HepG2 (cell line): ENCODE results near the gene ARHGEF9. TPM values are rescaled to one million over a fixed set of nuclear protein-coding genes. Genes with fewer than 3 reads are reported as not detected.

Source experiments
- ATAC-seq: fragments of 200-7000 bp; cut with Tn5 transposase; 3 replicates; pipeline ENCODE4 v1.9.1; 2020; ENCODE audit warnings: mild to moderate bottlenecking, moderate library complexity
- BruUV-seq: library from RNA; stranded (reverse); fragments of 400-500 nt; replicated peaks from 2 replicates; lab custom pipeline; 2021; lab: Mats Ljungman, UMichigan
- CTCF ChIA-PET: fragments of 300-600 bp; formaldehyde crosslinking; extraction: SDS; loops from one replicate; lab custom pipeline; 2021; ENCODE audit warnings: low total read pairs, inconsistent platforms, low intra/inter-chr PET ratio; lab: Yijun Ruan, JAX
- POLR2A ChIA-PET: fragments of 350-600 bp; sonication (Branson Sonifier 250); formaldehyde crosslinking; loops from one replicate; lab custom pipeline; 2020; ENCODE audit warnings: antibody characterized with exemption, inconsistent platforms; lab: Yijun Ruan, JAX
- DNase-seq: peaks from one replicate; pipeline ENCODE4 v3.0.0-alpha.2; 2015; ENCODE audit warnings: low spot score
- FAIRE-seq: peaks from 3 replicates; lab custom pipeline; 2011; peaks lifted over from hg19 to GRCh38; lab: Jason Lieb, UNC
- H2AFZ ChIP-seq: one replicate; pipeline ENCODE4 v1.6.1; 2011; ENCODE audit warnings: low read length, inconsistent platforms
- H3K27ac ChIP-seq: fragments of 300-600 bp; 3 replicates; pipeline ENCODE4 v1.8.0; 2011; ENCODE audit warnings: mixed run types, mild to moderate bottlenecking, mixed read lengths, low read length, inconsistent platforms; ENCODE audit not compliant: insufficient read depth; ENCODE audit errors: extremely low read length
- H3K27me3 ChIP-seq, 2 experiments: fragments of 200-600 bp in 1 of 2; 2 replicates in 1 of 2; 3 replicates in 1 of 2; pipeline versions ENCODE4 v1.6.0 to v1.8.0; 2011; ENCODE audit warnings: low read length in 2 of 2, mild to moderate bottlenecking in 2 of 2, moderate library complexity in 2 of 2, inconsistent platforms in 1 of 2; ENCODE audit not compliant: insufficient read depth in 2 of 2, control insufficient read depth in 1 of 2
- H3K36me3 ChIP-seq, 2 experiments: fragments of 200-600 bp in 1 of 2; replicated peaks in 1 of 2; 2 replicates in 1 of 2; 3 replicates in 1 of 2; pipeline versions ENCODE4 v1.5.1 to v1.8.0; 2011; ENCODE audit warnings: low read length in 2 of 2, inconsistent platforms in 1 of 2; ENCODE audit not compliant: insufficient read depth in 2 of 2, control insufficient read depth in 1 of 2
- H3K4me1 ChIP-seq: 2 replicates; pipeline ENCODE4 v1.5.1; 2012; ENCODE audit warnings: low read length, inconsistent platforms; ENCODE audit not compliant: insufficient read depth
- H3K4me2 ChIP-seq: 2 replicates; pipeline ENCODE4 v1.6.0; 2011; ENCODE audit warnings: low read depth, low read length, inconsistent platforms
- H3K4me3 ChIP-seq, 3 experiments: fragments of 200-600 bp in 1 of 3; sonication (generic), shearing (Covaris generic) in 1 of 3; replicated peaks in 1 of 3; 2 replicates each; pipeline ENCODE4 v1.5.1; 2011 to 2016; ENCODE audit warnings: low read length in 3 of 3, inconsistent platforms in 2 of 3, low read depth in 2 of 3, mild to moderate bottlenecking in 2 of 3, control low read depth in 1 of 3, mixed read lengths in 1 of 3; ENCODE audit not compliant: insufficient read depth in 1 of 3
- H3K79me2 ChIP-seq: one replicate; pipeline ENCODE4 v1.6.1; 2011; ENCODE audit warnings: low read length, inconsistent platforms; ENCODE audit not compliant: insufficient read depth
- H3K9ac ChIP-seq: 2 replicates; pipeline ENCODE4 v1.6.0; 2011; ENCODE audit warnings: mild to moderate bottlenecking, low read depth, low read length, inconsistent platforms; ENCODE audit not compliant: insufficient read depth
- H3K9me3 ChIP-seq: 2 replicates; pipeline ENCODE4 v1.5.1; 2012; ENCODE audit warnings: mild to moderate bottlenecking, low read length
- H4K20me1 ChIP-seq: 2 replicates; pipeline ENCODE4 v1.6.0; 2011; ENCODE audit warnings: inconsistent platforms, mild to moderate bottlenecking, low read length, moderate library complexity; ENCODE audit not compliant: insufficient read depth
- AGO2 ChIP-seq: fragments of 200-400 bp; formaldehyde crosslinking; optimal IDR thresholded peaks from 2 replicates; pipeline ENCODE3; 2017; ENCODE audit warnings: mild to moderate bottlenecking, low read depth, low read length, moderate library complexity
- DR1 ChIP-seq: sonication (generic); formaldehyde crosslinking; IDR thresholded peaks from 2 replicates; pipeline ENCODE4 v1.8.0; 2021; ENCODE audit warnings: mild to moderate bottlenecking, missing genetic modification reagents, inconsistent platforms
- ERF ChIP-seq: IDR thresholded peaks from 2 replicates; pipeline ENCODE4 v1.6.1; 2018; ENCODE audit warnings: missing biosample characterization, missing genetic modification reagents
- JARID2 ChIP-seq: sonication (generic); formaldehyde crosslinking; IDR thresholded peaks from 2 replicates; pipeline ENCODE4 v1.8.1; 2023; ENCODE audit warnings: missing genetic modification reagents, inconsistent platforms; ENCODE audit not compliant: insufficient replicate concordance
- MBD4 ChIP-seq: IDR thresholded peaks from 2 replicates; pipeline ENCODE4 v1.6.1; 2012; ENCODE audit warnings: low read length, inconsistent platforms, borderline replicate concordance
- NFATC3 ChIP-seq: sonication (generic); formaldehyde crosslinking; IDR thresholded peaks from 2 replicates; pipeline ENCODE4 v1.5.1; 2020; ENCODE audit warnings: mild to moderate bottlenecking, missing genetic modification reagents
- SIN3A ChIP-seq: IDR thresholded peaks from 2 replicates; pipeline ENCODE4 v1.6.1; 2011; ENCODE audit warnings: low read depth, mild to moderate bottlenecking, control low read depth, low read length, borderline replicate concordance
- SNAI1 ChIP-seq: sonication (generic); formaldehyde crosslinking; IDR thresholded peaks from 2 replicates; pipeline ENCODE4 v1.5.0; 2020; ENCODE audit warnings: mild to moderate bottlenecking, missing genetic modification reagents, borderline replicate concordance
- SNRNP70 ChIP-seq: fragments of 200-400 bp; formaldehyde crosslinking; IDR thresholded peaks from 2 replicates; pipeline ENCODE4 v1.6.1; 2017; ENCODE audit warnings: mild to moderate bottlenecking, low read depth, low read length, moderate library complexity
- SP5 ChIP-seq: IDR thresholded peaks from 2 replicates; pipeline ENCODE4 v1.6.1; 2016; ENCODE audit warnings: low read depth, borderline replicate concordance
- ZFP36 ChIP-seq: fragments of 150-350 bp; IDR thresholded peaks from 2 replicates; pipeline ENCODE4 v1.6.1; 2018; ENCODE audit warnings: borderline replicate concordance, low read length, low read depth; ENCODE audit not compliant: partially characterized antibody
- ZNF441 ChIP-seq: sonication (generic); formaldehyde crosslinking; IDR thresholded peaks from 2 replicates; pipeline ENCODE4 v1.7.0; 2021; ENCODE audit warnings: missing genetic modification reagents, borderline replicate concordance
- ZNF570 ChIP-seq: sonication (generic); formaldehyde crosslinking; IDR thresholded peaks from 2 replicates; pipeline ENCODE4 v1.4.0; 2020; ENCODE audit warnings: mild to moderate bottlenecking, missing genetic modification reagents, borderline replicate concordance
- WGBS: methylation state at CpG from one replicate; pipeline ENCODE4 v1.1.6; 2017; ENCODE audit warnings: low lambda C conversion rate; 5-methylcytosine and 5-hydroxymethylcytosine counted together
- in situ Hi-C: cut with HindIII; loops from 2 replicates; pipeline ENCODE4 v1.10.0; 2017; ENCODE audit warnings: low pct_unique_long_range_greater_than_20kb; ENCODE audit not compliant: extremely low pct_ligation_motif_present
- intact Hi-C: fragments of 100-400 bp; cut with micrococcal nuclease; formaldehyde crosslinking; loops from one replicate; pipeline ENCODE4 v1.10.0; 2022; ENCODE audit not compliant: unreplicated experiment
- polyA plus RNA-seq, 8 experiments: library from polyadenylated mRNA; depleted of rRNA in 3 of 8; stranded (reverse) in 7 of 8; unstranded in 1 of 8; fragments of >200 nt; fragmentation: Illumina TruSeq in 4 of 8; extraction: Trizol in 4 of 8; gene quantifications; 2 replicates each; pipeline versions ENCODE4 v1.2.1 to v1.2.3, GENCODE V29; 2011 to 2016; ENCODE audit warnings: low read depth in 4 of 8, missing spikeins in 1 of 8, mixed read lengths in 1 of 8; ENCODE audit not compliant: insufficient read depth in 1 of 8
- total RNA-seq, 5 experiments: library from RNA; depleted of rRNA; stranded (reverse); fragments of >200 nt; fragmentation: Illumina TruSeq; extraction: Trizol; gene quantifications; 2 replicates each; pipeline ENCODE4 v1.2.3, GENCODE V29; 2016; ENCODE audit warnings: low read depth in 1 of 5
- TF ChIP-seq, protein P1 (sequence below): sonication (generic); formaldehyde crosslinking; IDR thresholded peaks from 2 replicates; pipeline ENCODE4 v1.5.0; 2020; ENCODE audit warnings: missing genetic modification reagents
- TF ChIP-seq, protein P2 (sequence below): sonication (generic); formaldehyde crosslinking; IDR thresholded peaks from 2 replicates; pipeline ENCODE4 v1.4.0; 2020; ENCODE audit warnings: low read depth, missing genetic modification reagents

Gene ARHGEF9
- total and polyA plus RNA-seq, 2 of the 13 experiments (the other 11 are each of a cell fraction or from before 2014, with no cell fraction given): 0.91 to 1.8 TPM

DNA sequence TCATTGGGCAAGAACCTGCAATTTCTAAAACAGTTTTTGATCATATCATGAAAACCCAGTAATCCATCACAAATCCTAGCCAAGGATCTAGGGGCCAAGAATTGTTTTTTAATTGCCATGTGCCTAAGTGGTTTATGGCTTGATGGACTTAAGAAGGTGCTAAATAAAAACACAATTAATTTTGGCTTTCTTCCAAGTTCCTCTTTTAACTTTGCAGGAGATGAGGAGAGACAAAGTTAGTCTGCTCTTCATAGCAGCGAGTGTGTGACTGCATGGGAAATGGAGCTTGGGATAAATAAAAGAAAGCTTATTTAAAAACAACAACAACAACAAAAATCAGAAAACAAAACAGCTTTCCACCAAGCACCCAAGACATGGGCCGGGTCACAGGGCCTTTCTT is 41.4 kb downstream of the ARHGEF9 start:
- H3K4me2 ChIP-seq: no peak overlapping the region
- POLR2A ChIA-PET: no interaction called here
- H2AFZ ChIP-seq: no peak overlapping the region
- no TSS peak for BruUV-seq
- ATAC-seq (no peak), DNase-seq (no peak), FAIRE-seq (no peak)
- no peak overlapping the region for H3K9ac ChIP-seq
- no peak for TF ChIP-seq ERF (CRISPR knock-in tag)
- no peak for TF ChIP-seq SP5 (CRISPR knock-in tag)
- TF ChIP-seq ZFP36: no peak
- TF ChIP-seq SIN3A: no peak
- TF ChIP-seq, protein P1, sequence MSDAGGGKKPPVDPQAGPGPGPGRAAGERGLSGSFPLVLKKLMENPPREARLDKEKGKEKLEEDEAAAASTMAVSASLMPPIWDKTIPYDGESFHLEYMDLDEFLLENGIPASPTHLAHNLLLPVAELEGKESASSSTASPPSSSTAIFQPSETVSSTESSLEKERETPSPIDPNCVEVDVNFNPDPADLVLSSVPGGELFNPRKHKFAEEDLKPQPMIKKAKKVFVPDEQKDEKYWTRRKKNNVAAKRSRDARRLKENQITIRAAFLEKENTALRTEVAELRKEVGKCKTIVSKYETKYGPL: no peak
- TF ChIP-seq AGO2: no peak
- no peaks in the 10 kb centered on the region for H4K20me1 ChIP-seq
- in situ Hi-C loops (no loop called here), intact Hi-C loops (no loop called here)
- no peaks in the 10 kb centered on the region for H3K36me3 ChIP-seq
- no peak overlapping the region for H3K4me3 ChIP-seq
- H3K27me3 ChIP-seq: no peaks in the 10 kb centered on the region
- no peaks in the 10 kb centered on the region for H3K79me2 ChIP-seq
- no peak overlapping the region for H3K27ac ChIP-seq
- H3K9me3 ChIP-seq: no peaks in the 10 kb centered on the region
- CTCF ChIA-PET: no interaction called here
- 23% methylated on average over 2 of the region's 2 CpGs for WGBS
- H3K4me1 ChIP-seq: no peaks in the 10 kb centered on the region

DNA sequence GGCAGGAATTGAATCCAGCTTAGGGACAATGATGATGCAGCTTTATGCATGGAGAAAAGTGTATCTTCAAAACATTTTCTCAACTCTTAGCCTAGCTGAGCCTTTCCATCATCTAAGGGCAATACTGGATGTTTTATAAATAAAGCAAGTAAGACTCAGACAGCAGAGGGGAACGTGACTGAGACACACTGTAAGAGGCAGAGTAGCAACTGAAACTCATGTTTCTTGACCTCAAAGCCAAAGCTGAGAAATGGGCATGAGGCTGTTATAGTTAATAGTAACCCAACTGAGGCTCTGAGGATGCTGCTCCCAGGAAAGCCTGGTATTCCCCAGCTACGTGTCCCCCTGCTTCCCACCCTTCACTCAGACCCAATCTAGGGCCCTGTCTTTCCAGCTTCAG is 44.6 kb downstream of the ARHGEF9 start:
- no TSS peak for BruUV-seq
- in situ Hi-C loops: no loop called here
- TF ChIP-seq NFATC3 (CRISPR knock-in tag): no peak
- TF ChIP-seq ZNF570 (CRISPR knock-in tag): no peak
- TF ChIP-seq DR1 (CRISPR knock-in tag): no peak
- TF ChIP-seq MBD4: no peak
- TF ChIP-seq JARID2: no peak
- no peak for TF ChIP-seq SNAI1
- no peak for TF ChIP-seq ZNF441
- TF ChIP-seq, protein P2, sequence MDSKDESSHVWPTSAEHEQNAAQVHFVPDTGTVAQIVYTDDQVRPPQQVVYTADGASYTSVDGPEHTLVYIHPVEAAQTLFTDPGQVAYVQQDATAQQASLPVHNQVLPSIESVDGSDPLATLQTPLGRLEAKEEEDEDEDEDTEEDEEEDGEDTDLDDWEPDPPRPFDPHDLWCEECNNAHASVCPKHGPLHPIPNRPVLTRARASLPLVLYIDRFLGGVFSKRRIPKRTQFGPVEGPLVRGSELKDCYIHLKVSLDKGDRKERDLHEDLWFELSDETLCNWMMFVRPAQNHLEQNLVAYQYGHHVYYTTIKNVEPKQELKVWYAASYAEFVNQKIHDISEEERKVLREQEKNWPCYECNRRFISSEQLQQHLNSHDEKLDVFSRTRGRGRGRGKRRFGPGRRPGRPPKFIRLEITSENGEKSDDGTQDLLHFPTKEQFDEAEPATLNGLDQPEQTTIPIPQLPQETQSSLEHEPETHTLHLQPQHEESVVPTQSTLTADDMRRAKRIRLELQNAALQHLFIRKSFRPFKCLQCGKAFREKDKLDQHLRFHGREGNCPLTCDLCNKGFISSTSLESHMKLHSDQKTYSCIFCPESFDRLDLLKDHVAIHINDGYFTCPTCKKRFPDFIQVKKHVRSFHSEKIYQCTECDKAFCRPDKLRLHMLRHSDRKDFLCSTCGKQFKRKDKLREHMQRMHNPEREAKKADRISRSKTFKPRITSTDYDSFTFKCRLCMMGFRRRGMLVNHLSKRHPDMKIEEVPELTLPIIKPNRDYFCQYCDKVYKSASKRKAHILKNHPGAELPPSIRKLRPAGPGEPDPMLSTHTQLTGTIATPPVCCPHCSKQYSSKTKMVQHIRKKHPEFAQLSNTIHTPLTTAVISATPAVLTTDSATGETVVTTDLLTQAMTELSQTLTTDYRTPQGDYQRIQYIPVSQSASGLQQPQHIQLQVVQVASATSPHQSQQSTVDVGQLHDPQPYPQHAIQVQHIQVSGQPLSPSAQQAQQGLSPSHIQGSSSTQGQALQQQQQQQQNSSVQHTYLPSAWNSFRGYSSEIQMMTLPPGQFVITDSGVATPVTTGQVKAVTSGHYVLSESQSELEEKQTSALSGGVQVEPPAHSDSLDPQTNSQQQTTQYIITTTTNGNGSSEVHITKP (CRISPR knock-in tag): no peak
- no peak for TF ChIP-seq SNRNP70

More for the DNA sequence above, 44.6 kb downstream of the ARHGEF9 start:
- no peak for DNase-seq
- Histone ChIP-seq H3K4me3 (no peak overlapping the region), H2AFZ (no peak overlapping the region), H3K4me2 (no peak overlapping the region), H3K79me2 (no peaks in the 10 kb centered on the region), H3K9ac (no peak overlapping the region), H3K27me3 (no peaks in the 10 kb centered on the region), H4K20me1 (no peaks in the 10 kb centered on the region), H3K36me3 (no peaks in the 10 kb centered on the region), H3K4me1 (no peaks in the 10 kb centered on the region), H3K9me3 (no peaks in the 10 kb centered on the region), H3K27ac (no peak overlapping the region)
- intact Hi-C loops: no loop called here
- WGBS: 10% methylated on average over 1 of the region's 2 CpGs
- no peak for FAIRE-seq
- ChIA-PET POLR2A (no interaction called here), CTCF (no interaction called here)
- no peak for ATAC-seq
